Fibroblast of mammary gland (primary cell): ENCODE measurements around the gene NRXN3.

Experiments
- DNase-seq: peaks from one replicate; pipeline ENCODE4 v3.0.0-alpha.2; 2010; ENCODE audit warnings: low read depth
- H3K4me3 ChIP-seq: 2 replicates; pipeline ENCODE4 v1.5.1; 2011; ENCODE audit warnings: low read depth, mild to moderate bottlenecking, low read length, moderate library complexity; ENCODE audit not compliant: control insufficient read depth
- TF ChIP-seq, protein P1 (sequence below): conservative IDR thresholded peaks from 2 replicates; pipeline ENCODE4 v1.5.1; 2011; ENCODE audit warnings: low read depth, low read length, inconsistent platforms; ENCODE audit not compliant: control insufficient read depth, insufficient read depth

NRXN3 gene

GRCh38 chr14:79284621-79285020 lies 1114.4 kb downstream of the NRXN3 start:
- TF ChIP-seq, protein P1, sequence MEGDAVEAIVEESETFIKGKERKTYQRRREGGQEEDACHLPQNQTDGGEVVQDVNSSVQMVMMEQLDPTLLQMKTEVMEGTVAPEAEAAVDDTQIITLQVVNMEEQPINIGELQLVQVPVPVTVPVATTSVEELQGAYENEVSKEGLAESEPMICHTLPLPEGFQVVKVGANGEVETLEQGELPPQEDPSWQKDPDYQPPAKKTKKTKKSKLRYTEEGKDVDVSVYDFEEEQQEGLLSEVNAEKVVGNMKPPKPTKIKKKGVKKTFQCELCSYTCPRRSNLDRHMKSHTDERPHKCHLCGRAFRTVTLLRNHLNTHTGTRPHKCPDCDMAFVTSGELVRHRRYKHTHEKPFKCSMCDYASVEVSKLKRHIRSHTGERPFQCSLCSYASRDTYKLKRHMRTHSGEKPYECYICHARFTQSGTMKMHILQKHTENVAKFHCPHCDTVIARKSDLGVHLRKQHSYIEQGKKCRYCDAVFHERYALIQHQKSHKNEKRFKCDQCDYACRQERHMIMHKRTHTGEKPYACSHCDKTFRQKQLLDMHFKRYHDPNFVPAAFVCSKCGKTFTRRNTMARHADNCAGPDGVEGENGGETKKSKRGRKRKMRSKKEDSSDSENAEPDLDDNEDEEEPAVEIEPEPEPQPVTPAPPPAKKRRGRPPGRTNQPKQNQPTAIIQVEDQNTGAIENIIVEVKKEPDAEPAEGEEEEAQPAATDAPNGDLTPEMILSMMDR = no peak
- no peak for DNase-seq
- H3K4me3 ChIP-seq = no peak overlapping the region

GRCh38 chr14:79285263-79285662 lies 1115.1 kb downstream of the NRXN3 start:
- no peak for DNase-seq
- H3K4me3 ChIP-seq = no peak overlapping the region
- TF ChIP-seq, protein P1 = no peak

- TF ChIP-seq, protein P1 = no peak
- DNase-seq = no peak
- H3K4me3 ChIP-seq = no peak overlapping the region
Measured at GRCh38 chr14:79287976-79288375, 1117.8 kb downstream of the NRXN3 start.

- H3K4me3 ChIP-seq = no peak overlapping the region
- no peak for DNase-seq
- TF ChIP-seq, protein P1 = no peak
Measured at GRCh38 chr14:79293482-79294177, 1123.5 kb downstream of the NRXN3 start.

GRCh38 chr14:79294499-79294898 lies 1124.3 kb downstream of the NRXN3 start:
- DNase-seq = peak; percentile 2

DNA sequence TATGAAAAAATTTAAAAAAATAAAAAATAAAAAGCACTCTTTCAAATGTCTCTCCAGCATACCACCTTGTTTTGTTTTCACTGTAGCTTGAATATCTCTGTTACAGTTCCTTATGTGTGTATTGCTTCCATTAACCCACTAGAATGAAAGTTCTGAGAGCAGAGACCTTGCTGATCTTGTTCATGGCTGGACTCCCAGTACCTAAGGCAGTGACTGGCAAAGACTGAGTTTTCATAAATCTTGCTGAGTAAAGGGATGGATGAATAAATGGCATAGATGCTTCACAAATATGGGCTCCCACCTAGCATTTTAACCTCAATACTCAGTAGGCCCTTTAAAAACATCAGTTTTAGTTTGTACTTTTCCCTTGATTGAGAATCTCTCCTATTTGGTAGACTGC lies 1125.2 kb downstream of the NRXN3 start:
- no peak overlapping the region for H3K4me3 ChIP-seq
- no peak for DNase-seq
- TF ChIP-seq, protein P1 = no peak

More at GRCh38 chr14:79294499-79294898, 1124.3 kb downstream of the NRXN3 start:
- TF ChIP-seq, protein P1 = no peak
- H3K4me3 ChIP-seq = no peak overlapping the region
